H1 (cell line): ENCODE data around the gene PCNX1.

Experiments used
- BCL11A ChIP-seq, 2 experiments: IDR thresholded peaks; one replicate each; pipeline ENCODE4 v1.6.1; 2011; ENCODE audit warnings: low read depth in 2 of 2, low read length in 2 of 2, mild to moderate bottlenecking in 2 of 2
- EP300 ChIP-seq, 2 experiments: IDR thresholded peaks; 1 replicate in 1 of 2; 2 replicates in 1 of 2; pipeline ENCODE4 v1.6.1; 2011 to 2012; ENCODE audit warnings: low read depth in 2 of 2, low read length in 2 of 2, mild to moderate bottlenecking in 2 of 2, borderline replicate concordance in 1 of 2, inconsistent platforms in 1 of 2, moderate library complexity in 1 of 2
- FOSL1 ChIP-seq: IDR thresholded peaks from 2 replicates; pipeline ENCODE4 v1.6.1; 2011; ENCODE audit warnings: mild to moderate bottlenecking, low read depth, low read length, moderate library complexity; ENCODE audit not compliant: insufficient read depth
- POLR2AphosphoS5 ChIP-seq: IDR thresholded peaks from 2 replicates; pipeline ENCODE4 v1.6.1; 2011; ENCODE audit warnings: low read depth, low read length
- SIRT6 ChIP-seq: IDR thresholded peaks from one replicate; pipeline ENCODE4 v1.7.1; 2012; ENCODE audit warnings: low read length, inconsistent platforms
- TF ChIP-seq, protein P1 (sequence below), 3 experiments: IDR thresholded peaks; 1 replicate in 2 of 3; 2 replicates in 1 of 3; pipeline versions ENCODE4 v1.5.1 to v1.6.1; 2011; ENCODE audit warnings: low read length in 3 of 3, mild to moderate bottlenecking in 3 of 3, inconsistent platforms in 2 of 3, low read depth in 1 of 3, moderate library complexity in 1 of 3; ENCODE audit not compliant: insufficient read depth in 1 of 3; ENCODE audit errors: control extremely low read depth in 1 of 3
- TF ChIP-seq, protein P2 (sequence below): IDR thresholded peaks from 2 replicates; pipeline ENCODE4 v1.6.1; 2011; ENCODE audit warnings: low read length, improper control_type of control experiment

GRCh38 chr14:71086567-71086966 is 179.3 kb downstream of the PCNX1 start:
- TF ChIP-seq, protein P1, sequence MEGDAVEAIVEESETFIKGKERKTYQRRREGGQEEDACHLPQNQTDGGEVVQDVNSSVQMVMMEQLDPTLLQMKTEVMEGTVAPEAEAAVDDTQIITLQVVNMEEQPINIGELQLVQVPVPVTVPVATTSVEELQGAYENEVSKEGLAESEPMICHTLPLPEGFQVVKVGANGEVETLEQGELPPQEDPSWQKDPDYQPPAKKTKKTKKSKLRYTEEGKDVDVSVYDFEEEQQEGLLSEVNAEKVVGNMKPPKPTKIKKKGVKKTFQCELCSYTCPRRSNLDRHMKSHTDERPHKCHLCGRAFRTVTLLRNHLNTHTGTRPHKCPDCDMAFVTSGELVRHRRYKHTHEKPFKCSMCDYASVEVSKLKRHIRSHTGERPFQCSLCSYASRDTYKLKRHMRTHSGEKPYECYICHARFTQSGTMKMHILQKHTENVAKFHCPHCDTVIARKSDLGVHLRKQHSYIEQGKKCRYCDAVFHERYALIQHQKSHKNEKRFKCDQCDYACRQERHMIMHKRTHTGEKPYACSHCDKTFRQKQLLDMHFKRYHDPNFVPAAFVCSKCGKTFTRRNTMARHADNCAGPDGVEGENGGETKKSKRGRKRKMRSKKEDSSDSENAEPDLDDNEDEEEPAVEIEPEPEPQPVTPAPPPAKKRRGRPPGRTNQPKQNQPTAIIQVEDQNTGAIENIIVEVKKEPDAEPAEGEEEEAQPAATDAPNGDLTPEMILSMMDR (IDR thresholded peaks at IDR 0.05; ENCODE audit: control extremely low read depth in 1 of 3, insufficient read depth in 1 of 3, low read depth in 1 of 3, low read length in 3 of 3), result no peak
- no peak for TF ChIP-seq POLR2AphosphoS5
- no peak for TF ChIP-seq FOSL1
- TF ChIP-seq EP300 (IDR thresholded peaks at IDR 0.05; ENCODE audit: borderline replicate concordance in 1 of 2, low read depth in 2 of 2, low read length in 2 of 2), result no peak
- no peak for TF ChIP-seq BCL11A (IDR thresholded peaks at IDR 0.05; ENCODE audit: low read depth in 2 of 2, low read length in 2 of 2)
- TF ChIP-seq, protein P2, sequence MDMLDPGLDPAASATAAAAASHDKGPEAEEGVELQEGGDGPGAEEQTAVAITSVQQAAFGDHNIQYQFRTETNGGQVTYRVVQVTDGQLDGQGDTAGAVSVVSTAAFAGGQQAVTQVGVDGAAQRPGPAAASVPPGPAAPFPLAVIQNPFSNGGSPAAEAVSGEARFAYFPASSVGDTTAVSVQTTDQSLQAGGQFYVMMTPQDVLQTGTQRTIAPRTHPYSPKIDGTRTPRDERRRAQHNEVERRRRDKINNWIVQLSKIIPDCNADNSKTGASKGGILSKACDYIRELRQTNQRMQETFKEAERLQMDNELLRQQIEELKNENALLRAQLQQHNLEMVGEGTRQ, result no peak
- TF ChIP-seq SIRT6, result no peak
